Measurements from ENCODE around the gene EMCN.
"Not testable (repeated sequence)": the region's sequence is repeated elsewhere in the genome, so short reads cannot be mapped to it uniquely, and the experiment has no call there.

The EMCN gene

GRCh38 chr4:100379583-100380105, 138.2 kb downstream of the EMCN start:
- no peak for DNase-seq (ENCODE audit: low read depth)

- DNase-seq (ENCODE audit: low read depth): no peak
These were observed 145.4 kb downstream of the EMCN start for GRCh38 chr4:100372432-100372831.

- DNase-seq (ENCODE audit: low read depth): no peak
These were observed 148.0 kb downstream of the EMCN start for GRCh38 chr4:100369871-100370270.

DNA sequence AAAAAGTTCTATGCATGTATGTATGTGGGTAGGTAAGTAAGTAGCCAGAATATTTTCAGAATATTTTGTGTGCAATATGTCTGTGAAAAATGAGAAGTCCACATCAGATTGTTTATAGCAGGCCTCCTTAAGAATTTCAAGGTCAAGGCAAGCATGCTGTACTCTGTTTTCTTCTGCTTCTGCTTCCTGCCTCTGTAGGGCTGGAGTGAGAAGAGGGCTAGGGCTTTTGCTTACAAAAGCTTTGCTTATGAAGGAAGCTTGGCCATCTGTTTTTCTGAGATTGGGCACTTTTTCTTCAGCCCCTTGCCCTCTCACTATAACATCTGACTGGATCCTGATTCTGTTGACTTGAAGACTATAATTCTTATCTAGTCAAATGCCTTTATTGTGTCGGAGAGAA, 150.4 kb downstream of the EMCN start:
- DNase-seq (ENCODE audit: low read depth): no peak

- DNase-seq (ENCODE audit: low read depth): no peak
These were observed 151.6 kb downstream of the EMCN start for GRCh38 chr4:100366213-100366612.

DNA sequence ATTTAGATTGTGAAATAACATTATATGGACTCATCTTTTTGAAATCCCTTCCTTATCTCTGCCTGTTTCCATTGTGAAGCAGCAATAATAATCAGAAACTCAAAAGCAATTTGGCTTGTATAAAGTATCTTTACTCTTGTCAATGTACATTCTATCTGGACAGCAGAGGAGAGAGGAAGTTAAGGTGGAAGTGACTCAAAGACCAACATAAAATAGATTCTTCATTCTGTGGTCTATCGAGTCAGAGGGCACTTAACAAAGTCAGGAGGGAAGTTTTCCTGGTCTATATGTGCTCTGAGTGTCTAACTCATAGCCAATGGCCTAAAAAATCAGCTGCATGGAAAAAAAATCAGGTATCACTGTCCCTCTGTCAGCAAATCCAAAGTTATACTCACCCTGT, 155.5 kb downstream of the EMCN start:
- DNase-seq (ENCODE audit: low read depth): no peak

GRCh38 chr4:100361336-100361735, 156.5 kb downstream of the EMCN start:
- DNase-seq (ENCODE audit: low read depth): no peak

DNA sequence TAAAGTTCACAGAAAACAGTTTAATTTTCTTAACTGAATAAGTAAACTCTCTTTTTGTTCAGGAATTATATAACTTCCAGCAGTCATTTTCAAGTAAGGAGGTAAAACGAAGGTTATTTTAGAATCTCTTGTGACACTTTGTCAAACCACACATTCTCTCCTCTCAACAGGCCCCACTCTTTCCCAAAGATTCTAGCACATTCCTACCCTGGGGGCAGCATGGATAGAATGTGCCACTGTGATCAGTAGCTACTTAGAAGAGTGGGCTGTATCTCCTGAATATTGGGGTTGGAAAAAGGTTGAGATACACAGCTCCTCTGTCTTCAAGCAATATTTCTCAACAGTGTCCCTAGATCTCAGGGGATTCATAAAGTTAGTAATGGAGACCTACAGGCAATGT, 157.6 kb downstream of the EMCN start:
- no peak for DNase-seq (ENCODE audit: low read depth)

DNA sequence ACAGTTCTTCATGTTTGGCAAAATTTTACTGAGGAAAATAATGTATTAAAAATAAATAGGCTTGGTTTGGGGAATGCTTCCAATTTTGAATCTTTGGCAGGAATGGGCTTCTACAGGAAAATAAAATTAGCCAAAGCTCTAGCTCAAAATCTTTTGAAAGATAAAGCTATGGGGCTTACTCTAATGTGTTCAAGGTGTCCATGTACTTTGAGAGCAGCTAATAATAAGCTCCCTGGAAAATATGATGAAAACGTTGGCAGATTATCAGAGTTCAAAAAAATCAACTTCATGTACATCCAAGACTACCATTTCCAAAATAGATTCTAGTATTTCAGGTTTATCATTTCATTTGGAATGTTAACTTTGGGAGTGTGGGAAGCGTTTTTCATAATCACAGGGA, 158.4 kb downstream of the EMCN start:
- DNase-seq (ENCODE audit: low read depth): no peak

GRCh38 chr4:100357542-100357941, 160.3 kb downstream of the EMCN start:
- DNase-seq (ENCODE audit: low read depth): no peak

DNA sequence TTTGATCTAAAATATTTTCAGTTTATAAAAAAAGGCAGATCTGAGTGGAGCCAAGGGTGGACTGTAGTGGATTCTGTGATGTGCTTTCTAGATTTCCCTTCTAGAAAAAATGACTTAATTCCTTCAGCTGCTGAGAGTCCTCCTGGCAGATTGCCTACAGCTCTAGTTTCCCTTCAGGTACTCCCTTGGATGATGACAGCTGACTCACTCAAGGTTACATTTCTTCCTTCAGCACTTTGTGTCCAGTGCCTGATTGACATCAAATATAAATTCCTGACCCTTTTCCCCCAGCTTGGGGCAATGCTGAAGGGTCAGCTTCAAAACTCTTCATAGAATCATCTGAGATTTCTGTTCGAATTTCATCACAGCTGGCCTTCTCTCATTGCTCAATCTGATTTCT, 161.7 kb downstream of the EMCN start:
- no peak for DNase-seq (ENCODE audit: low read depth)

GRCh38 chr4:100352352-100352751, 165.5 kb downstream of the EMCN start:
- DNase-seq (ENCODE audit: low read depth): not testable (repeated sequence)

- no peak for DNase-seq (ENCODE audit: low read depth)
These were observed 169.3 kb downstream of the EMCN start for GRCh38 chr4:100348473-100348872.

DNA sequence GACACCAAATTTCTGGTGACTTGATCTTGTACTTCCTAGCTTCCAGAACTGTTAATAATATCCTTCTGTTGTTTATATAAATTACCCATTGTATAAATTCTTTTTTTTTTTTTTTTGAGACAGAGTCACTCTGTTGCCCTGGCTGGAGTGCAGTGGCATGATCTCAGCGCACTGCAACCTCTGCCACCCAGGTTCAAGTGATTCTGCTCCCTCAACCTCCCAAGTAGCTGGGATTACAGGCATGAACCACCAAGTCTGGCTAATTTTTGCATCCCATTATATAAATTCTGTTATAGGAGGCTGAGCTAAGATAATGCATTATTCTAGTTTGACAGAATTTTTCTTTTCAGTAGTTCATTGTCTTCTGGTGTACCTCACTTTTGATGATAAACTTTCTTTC, 170.6 kb downstream of the EMCN start:
- DNase-seq (ENCODE audit: low read depth): no peak

GRCh38 chr4:100345585-100345984, 172.2 kb downstream of the EMCN start:
- no peak for DNase-seq (ENCODE audit: low read depth)
